GM18498 (cell line): Measurements from ENCODE around the gene FGFRL1.
A peak's percentile ranks its signal among the peaks of the same experiment; 100 is the strongest.
"Not testable (repeated sequence)": the region's sequence is repeated elsewhere in the genome, so short reads cannot be mapped to it uniquely, and the experiment has no call there.

Source experiments
- ATAC-seq: cut with Tn5 transposase; IDR thresholded peaks from one replicate; pipeline ENCODE4 v1.9.1; 2021; ENCODE audit warnings: mild to moderate bottlenecking, moderate library complexity; ENCODE audit not compliant: unreplicated experiment

FGFRL1 gene

GRCh38 chr4:972651-973424 lies 38.6 kb upstream of the FGFRL1 start:
- ATAC-seq: peak; percentile 52

GRCh38 chr4:973431-974397 lies 37.7 kb upstream of the FGFRL1 start, which contains the start of gene DGKQ:
Gene DGKQ, minus strand, starts transcription at chr4:973569. Its CDS starts 87 bp downstream, at chr4:973482.
- peak; percentile 78 for ATAC-seq

- ATAC-seq: no peak
Observed at GRCh38 chr4:974668-975067, 36.8 kb upstream of the FGFRL1 start.

GRCh38 chr4:976016-976415 lies 35.4 kb upstream of the FGFRL1 start:
- not testable (repeated sequence) for ATAC-seq

- ATAC-seq: no peak
Observed at GRCh38 chr4:978957-979701, 32.3 kb upstream of the FGFRL1 start.

GRCh38 chr4:982291-982690 lies 29.1 kb upstream of the FGFRL1 start:
- ATAC-seq: no peak

- ATAC-seq: no peak
Observed at GRCh38 chr4:982814-983213, 28.6 kb upstream of the FGFRL1 start.

- no peak for ATAC-seq
Observed at GRCh38 chr4:984336-985054, 26.9 kb upstream of the FGFRL1 start.

GRCh38 chr4:985123-985830 lies 26.1 kb upstream of the FGFRL1 start:
- no peak for ATAC-seq

- peak; percentile 15 for ATAC-seq
Observed at GRCh38 chr4:986428-986878, 25.0 kb upstream of the FGFRL1 start.

- ATAC-seq: peak; percentile 78
Observed at GRCh38 chr4:986879-987623, 24.4 kb upstream of the FGFRL1 start, which contains the start of gene IDUA. Gene IDUA, plus strand, starts transcription at chr4:987044. Its CDS starts 41 bp downstream, at chr4:987085.

GRCh38 chr4:987624-988513 lies 23.6 kb upstream of the FGFRL1 start:
- no peak for ATAC-seq

- ATAC-seq: no peak
Observed at GRCh38 chr4:988726-989721, 22.4 kb upstream of the FGFRL1 start.

GRCh38 chr4:989722-990471 lies 21.5 kb upstream of the FGFRL1 start:
- no peak for ATAC-seq

GRCh38 chr4:990746-991367 lies 20.6 kb upstream of the FGFRL1 start:
- ATAC-seq: no peak
